CD1c-positive myeloid dendritic cell (primary cell): ENCODE measurements around the gene ACAP3.
A peak's percentile ranks its signal among the peaks of the same experiment; 100 is the strongest.
"Not testable (repeated sequence)": the region's sequence is repeated elsewhere in the genome, so short reads cannot be mapped to it uniquely, and the experiment has no call there.

Source experiments
- DNase-seq: peaks from one replicate; pipeline ENCODE4 v3.0.0-alpha.2; 2016; ENCODE audit errors: extremely low spot score

ACAP3 gene

GRCh38 chr1:1330366-1331067 is 22.8 kb upstream of the ACAP3 start:
- DNase-seq = no peak

GRCh38 chr1:1329304-1330210 is 21.8 kb upstream of the ACAP3 start:
- DNase-seq = no peak

GRCh38 chr1:1328254-1328653 is 20.5 kb upstream of the ACAP3 start:
- no peak for DNase-seq

GRCh38 chr1:1327291-1327690 is 19.6 kb upstream of the ACAP3 start:
- no peak for DNase-seq

GRCh38 chr1:1326075-1326605 is 18.4 kb upstream of the ACAP3 start:
- no peak for DNase-seq

- no peak for DNase-seq
These were observed 17.8 kb upstream of the ACAP3 start for GRCh38 chr1:1325288-1326074.

- DNase-seq = peak; percentile 96
These were observed 17.0 kb upstream of the ACAP3 start, which contains the start of the genes CPTP and INTS11 for GRCh38 chr1:1324524-1325287. Gene CPTP, plus strand, starts transcription at chr1:1324802. Its CDS starts 2,109 bp downstream, at chr1:1326911. Gene INTS11, minus strand, starts transcription at chr1:1324660. Its CDS starts 52 bp downstream, at chr1:1324608.

GRCh38 chr1:1324084-1324523 is 16.4 kb upstream of the ACAP3 start:
- no peak for DNase-seq

GRCh38 chr1:1322952-1323351 is 15.2 kb upstream of the ACAP3 start:
- no peak for DNase-seq

GRCh38 chr1:1322418-1322817 is 14.7 kb upstream of the ACAP3 start:
- DNase-seq = no peak

- DNase-seq = no peak
These were observed 13.7 kb upstream of the ACAP3 start for GRCh38 chr1:1321477-1321876.

- no peak for DNase-seq
These were observed 13.1 kb upstream of the ACAP3 start for GRCh38 chr1:1320666-1321448.

GRCh38 chr1:1319646-1319941 is 11.9 kb upstream of the ACAP3 start:
- DNase-seq = no peak

GRCh38 chr1:1318777-1319645 is 11.3 kb upstream of the ACAP3 start:
- no peak for DNase-seq

GRCh38 chr1:1318131-1318652 is 10.5 kb upstream of the ACAP3 start:
- no peak for DNase-seq

GRCh38 chr1:1317420-1317819 is 9.7 kb upstream of the ACAP3 start:
- DNase-seq = no peak

GRCh38 chr1:1316199-1316598 is 8.5 kb upstream of the ACAP3 start:
- not testable (repeated sequence) for DNase-seq

GRCh38 chr1:1315435-1315954 is 7.8 kb upstream of the ACAP3 start:
- no peak for DNase-seq
